Adipose tissue (tissue), 3 donors: ENCODE measurements around the gene MEF2D. TPM values are rescaled to one million over a fixed set of nuclear protein-coding genes. Genes with fewer than 3 reads are reported as not detected.
A peak's percentile ranks its signal among the peaks of the same experiment; 100 is the strongest.

Experiments used
- H3K27ac ChIP-seq: one replicate; pipeline ENCODE4 v1.5.1; 2013; ENCODE audit warnings: low read depth, low read length
- WGBS, 3 donors: extraction: QIAGEN DNeasy Blood & Tissue Kit; methylation state at CpG; one replicate each; pipeline ENCODE4 v1.1.7; 2013; 5-methylcytosine and 5-hydroxymethylcytosine counted together
- polyA plus RNA-seq, 3 donors: library from polyadenylated mRNA; stranded (reverse); fragments of 200-250 nt; gene quantifications; one replicate each; pipeline ENCODE4 v1.2.3, GENCODE V29; 2013
- donor health status: healthy with polysubstance abuse.
- donor health status: Bipolar disorder and iron deficiency.
- donor health status: healthy.

The MEF2D gene
- polyA plus RNA-seq, 3 donors, result 13.4 to 28.7 (median 17.4) TPM

- H3K27ac ChIP-seq, result no peak overlapping the region
- 85 to 88% (median 85%) methylated on average over 20 of the region's 20 CpGs for WGBS, 3 donors
Measured at GRCh38 chr1:156462954-156463795, 37.4 kb downstream of the MEF2D start.

GRCh38 chr1:156461781-156462647 is 38.6 kb downstream of the MEF2D start:
- H3K27ac ChIP-seq, result no peak overlapping the region
- 87 to 93% (median 90%) methylated on average over 16 to 17 of the region's 17 CpGs for WGBS, 3 donors

GRCh38 chr1:156461109-156461508 is 39.5 kb downstream of the MEF2D start:
- no peak overlapping the region for H3K27ac ChIP-seq

GRCh38 chr1:156460525-156460924 is 40.0 kb downstream of the MEF2D start:
- no peak overlapping the region for H3K27ac ChIP-seq
- WGBS, 3 donors, result 62 to 93% (median 90%) methylated on average over 1 of the region's 1 CpG

More at GRCh38 chr1:156461109-156461508, 39.5 kb downstream of the MEF2D start:
- 52 to 65% (median 62%) methylated on average over 4 of the region's 4 CpGs for WGBS, 3 donors

GRCh38 chr1:156458181-156458503 is 42.4 kb downstream of the MEF2D start:
- H3K27ac ChIP-seq, result no peak overlapping the region
- 52 to 96% (median 78%) methylated on average over 3 of the region's 3 CpGs for WGBS, 3 donors

- 0 to 1% (median 1%) methylated on average over 59 of the region's 59 CpGs for WGBS, 3 donors
- H3K27ac ChIP-seq, result peak overlapping the region; percentile 96
Measured at GRCh38 chr1:156456625-156457465, 43.7 kb downstream of the MEF2D start.

- WGBS, 3 donors, result 43 to 90% (median 86%) methylated on average over 7 of the region's 7 CpGs
- no peak overlapping the region for H3K27ac ChIP-seq
Measured at GRCh38 chr1:156455362-156455761, 45.2 kb downstream of the MEF2D start.

- H3K27ac ChIP-seq, result no peak overlapping the region
- WGBS, 3 donors, result 45 to 83% (median 49%) methylated on average over 1 of the region's 1 CpG
Measured at GRCh38 chr1:156452907-156453306, 47.7 kb downstream of the MEF2D start.

- WGBS, 3 donors, result 49 to 65% (median 61%) methylated on average over 5 of the region's 5 CpGs
- H3K27ac ChIP-seq, result no peak overlapping the region
Measured at GRCh38 chr1:156451505-156452160, 48.9 kb downstream of the MEF2D start.

GRCh38 chr1:156448134-156448967 is 52.2 kb downstream of the MEF2D start:
- WGBS, 3 donors, result 73 to 86% (median 85%) methylated on average over 11 of the region's 11 CpGs
- no peak overlapping the region for H3K27ac ChIP-seq

GRCh38 chr1:156445789-156446263 is 54.7 kb downstream of the MEF2D start:
- WGBS, 3 donors, result 1 to 3% (median 2%) methylated on average over 11 of the region's 11 CpGs
- H3K27ac ChIP-seq, result no peak overlapping the region

GRCh38 chr1:156444407-156445001 is 56.1 kb downstream of the MEF2D start:
- 5 to 19% (median 7%) methylated on average over 1 of the region's 1 CpG for WGBS, 3 donors
- H3K27ac ChIP-seq, result no peak overlapping the region

GRCh38 chr1:156443286-156443685 is 57.3 kb downstream of the MEF2D start:
- 54 to 59% (median 59%) methylated on average over 6 of the region's 6 CpGs for WGBS, 3 donors
- H3K27ac ChIP-seq, result no peak overlapping the region

GRCh38 chr1:156440654-156441437 is 59.7 kb downstream of the MEF2D start:
- WGBS, 3 donors, result 18 to 25% (median 20%) methylated on average over 9 of the region's 9 CpGs

GRCh38 chr1:156439777-156440183 is 60.8 kb downstream of the MEF2D start:
- 5 to 20% (median 14%) methylated on average over 14 of the region's 14 CpGs for WGBS, 3 donors
- no peak overlapping the region for H3K27ac ChIP-seq

More at GRCh38 chr1:156440654-156441437, 59.7 kb downstream of the MEF2D start:
- H3K27ac ChIP-seq, result no peak overlapping the region
